WTC11 (cell line): ENCODE results near the gene MOBP. TPM values are rescaled to one million over a fixed set of nuclear protein-coding genes. Genes with fewer than 3 reads are reported as not detected.

Experiments used
- ATAC-seq: fragments of 200-7000 bp; cut with Tn5 transposase; 2 replicates; pipeline ENCODE4 v1.10.0; 2021; ENCODE audit warnings: mild to moderate bottlenecking, moderate library complexity
- CTCF ChIA-PET: fragments of 300-600 bp; sonication (Branson Sonifier 250); formaldehyde crosslinking; loops from one replicate; lab custom pipeline; 2021; ENCODE audit warnings: antibody characterized with exemption; lab: Charles Lee
- POLR2A ChIA-PET: fragments of 350-600 bp; sonication (Branson Sonifier 250); formaldehyde crosslinking; loops from one replicate; lab custom pipeline; 2021; ENCODE audit warnings: antibody characterized with exemption; lab: Charles Lee
- DNase-seq: peaks from one replicate; pipeline ENCODE4 v3.0.0; 2021; ENCODE audit warnings: low spot score
- H3K27ac Mint-ChIP-seq: 2 replicates; pipeline ENCODE4 v1.8.0; 2021; ENCODE audit warnings: mixed read lengths
- H3K27me3 Mint-ChIP-seq: 2 replicates; pipeline ENCODE4 v1.8.0; 2021; ENCODE audit warnings: low read depth, mild to moderate bottlenecking, moderate library complexity, mixed read lengths
- H3K36me3 Mint-ChIP-seq: 2 replicates; pipeline ENCODE4 v1.8.0; 2021; ENCODE audit warnings: mixed read lengths
- H3K4me1 Mint-ChIP-seq: 2 replicates; pipeline ENCODE4 v1.8.0; 2022; ENCODE audit warnings: mixed read lengths
- H3K4me3 Mint-ChIP-seq: 2 replicates; pipeline ENCODE4 v1.8.0; 2021; ENCODE audit warnings: mild to moderate bottlenecking, moderate library complexity, mixed read lengths
- H3K9me3 Mint-ChIP-seq: 2 replicates; pipeline ENCODE4 v1.8.0; 2021; ENCODE audit warnings: mixed read lengths
- AFF4 ChIP-seq: sonication (generic); formaldehyde crosslinking; IDR thresholded peaks from 2 replicates; pipeline ENCODE4 v1.8.1; 2023; ENCODE audit warnings: mild to moderate bottlenecking, missing genetic modification reagents, borderline replicate concordance
- AR ChIP-seq: fragments of 250-450 bp; sonication (Bioruptor Pico); IDR thresholded peaks from 2 replicates; pipeline ENCODE4 v1.9.0; 2021; ENCODE audit warnings: mild to moderate bottlenecking
- ATF1 ChIP-seq: sonication (generic); formaldehyde crosslinking; IDR thresholded peaks from 2 replicates; pipeline ENCODE4 v1.8.1; 2023; ENCODE audit warnings: mild to moderate bottlenecking, moderate library complexity, missing genetic modification reagents
- FOXP1 ChIP-seq: sonication (generic); formaldehyde crosslinking; IDR thresholded peaks from 2 replicates; pipeline ENCODE4 v1.8.0; 2022; ENCODE audit warnings: missing genetic modification reagents, mild to moderate bottlenecking, moderate library complexity, borderline replicate concordance
- GRHL2 ChIP-seq: fragments of 250-450 bp; sonication (Bioruptor Pico); IDR thresholded peaks from 2 replicates; pipeline ENCODE4 v1.8.0; 2022; ENCODE audit warnings: mild to moderate bottlenecking, moderate library complexity; ENCODE audit not compliant: insufficient replicate concordance, severe bottlenecking
- GTF2I ChIP-seq: fragments of 250-450 bp; sonication (Bioruptor Pico); conservative IDR thresholded peaks from 2 replicates; pipeline ENCODE4 v1.4.0; 2021; ENCODE audit warnings: mild to moderate bottlenecking
- IRF2 ChIP-seq: sonication (generic); formaldehyde crosslinking; IDR thresholded peaks from 2 replicates; pipeline ENCODE4 v1.8.0; 2022; ENCODE audit warnings: low read depth, missing genetic modification reagents, borderline replicate concordance
- MYBL2 ChIP-seq: sonication (generic); formaldehyde crosslinking; IDR thresholded peaks from 2 replicates; pipeline ENCODE4 v1.8.1; 2023; ENCODE audit warnings: mild to moderate bottlenecking, moderate library complexity, missing genetic modification reagents
- NFATC4 ChIP-seq: fragments of 250-450 bp; sonication (Bioruptor Pico); IDR thresholded peaks from 2 replicates; pipeline ENCODE4 v1.9.0; 2021; ENCODE audit warnings: mild to moderate bottlenecking
- NR1H2 ChIP-seq: sonication (generic); formaldehyde crosslinking; IDR thresholded peaks from 2 replicates; pipeline ENCODE4 v1.9.0; 2021; ENCODE audit warnings: mild to moderate bottlenecking, moderate library complexity, missing genetic modification reagents
- OVOL2 ChIP-seq: fragments of 250-450 bp; sonication (Bioruptor Pico); IDR thresholded peaks from 2 replicates; pipeline ENCODE4 v1.9.0; 2021; ENCODE audit warnings: mild to moderate bottlenecking, borderline replicate concordance
- SMAD3 ChIP-seq: sonication (generic); formaldehyde crosslinking; IDR thresholded peaks from 2 replicates; pipeline ENCODE4 v1.8.0; 2022; ENCODE audit warnings: missing genetic modification reagents, mild to moderate bottlenecking, borderline replicate concordance
- SMAD4 ChIP-seq: sonication (generic); formaldehyde crosslinking; IDR thresholded peaks from 2 replicates; pipeline ENCODE4 v1.8.0; 2022; ENCODE audit warnings: mild to moderate bottlenecking, missing genetic modification reagents
- SP1 ChIP-seq: sonication (generic); formaldehyde crosslinking; conservative IDR thresholded peaks from 2 replicates; pipeline ENCODE4 v1.8.1; 2022; ENCODE audit warnings: missing genetic modification reagents
- STAT6 ChIP-seq: sonication (generic); formaldehyde crosslinking; conservative IDR thresholded peaks from 2 replicates; pipeline ENCODE4 v1.8.1; 2023; ENCODE audit warnings: mild to moderate bottlenecking, low read depth, missing genetic modification reagents, moderate library complexity
- TP53 ChIP-seq: sonication (generic); formaldehyde crosslinking; IDR thresholded peaks from 2 replicates; pipeline ENCODE4 v1.8.1; 2023; ENCODE audit warnings: mild to moderate bottlenecking, missing genetic modification reagents
- total RNA-seq: library from RNA; stranded (reverse); gene quantifications from 3 replicates; pipeline ENCODE4 v1.2.3, GENCODE V29; 2021
- TF ChIP-seq, protein P1 (sequence below): sonication (generic); formaldehyde crosslinking; IDR thresholded peaks from 2 replicates; pipeline ENCODE4 v1.8.1; 2022; ENCODE audit warnings: low read depth, mild to moderate bottlenecking, moderate library complexity, missing genetic modification reagents, borderline replicate concordance
- TF ChIP-seq, protein P2 (sequence below): sonication (generic); formaldehyde crosslinking; IDR thresholded peaks from 2 replicates; pipeline ENCODE4 v1.8.0; 2022; ENCODE audit warnings: missing genetic modification reagents

Gene MOBP
- total RNA-seq, 1 experiment from 2014 or later, result 0.13 TPM

- TF ChIP-seq AFF4 (CRISPR knock-in tag), result no peak
These were observed 33.6 kb downstream of the MOBP start (continued) for GRCh38 chr3:39501059-39501458.

DNA sequence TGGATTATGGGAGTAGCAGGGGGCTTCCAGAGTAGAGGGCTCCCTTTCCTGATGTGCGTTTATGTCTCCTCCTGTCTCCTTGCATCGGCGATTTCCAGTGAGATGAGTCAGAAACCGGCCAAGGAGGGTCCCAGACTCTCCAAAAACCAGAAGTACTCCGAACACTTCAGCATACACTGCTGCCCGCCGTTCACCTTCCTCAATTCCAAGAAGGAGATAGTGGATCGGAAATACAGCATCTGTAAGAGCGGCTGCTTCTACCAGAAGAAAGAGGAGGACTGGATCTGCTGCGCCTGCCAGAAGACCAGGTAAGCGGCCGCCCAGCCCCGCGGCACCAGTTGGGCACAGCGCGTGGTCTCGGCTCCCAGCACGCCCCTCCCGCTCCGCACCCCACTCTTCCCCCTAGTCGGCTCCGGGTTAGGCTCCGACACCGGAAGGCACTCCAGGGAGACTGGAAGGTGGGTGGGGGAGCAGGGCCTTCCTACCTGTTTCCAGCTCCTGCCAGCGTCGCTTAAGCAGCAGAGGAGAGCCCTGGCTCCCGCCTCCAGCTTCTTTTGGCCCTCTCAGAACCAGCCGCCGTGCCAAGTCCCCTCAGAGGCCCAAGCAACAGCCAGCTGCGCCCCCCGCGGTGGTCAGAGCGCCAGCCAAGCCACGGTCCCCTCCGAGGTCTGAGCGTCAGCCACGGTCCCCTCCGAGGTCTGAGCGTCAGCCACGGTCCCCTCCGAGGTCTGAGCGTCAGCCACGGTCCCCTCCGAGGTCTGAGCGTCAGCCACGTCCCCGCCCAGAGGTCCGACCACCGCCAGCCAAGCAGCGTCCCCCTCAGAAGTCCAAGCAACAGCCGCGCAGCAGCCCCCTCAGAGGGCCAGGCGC, 34.7 kb downstream of the MOBP start:
- Mint-ChIP-seq H3K36me3 (no peaks in the 10 kb centered on the region), H3K4me3 (no peak overlapping the region), H3K9me3 (peaks cover 6% of the 10 kb centered on the region), H3K4me1 (peaks cover 9% of the 10 kb centered on the region), H3K27me3 (peaks cover 21% of the 10 kb centered on the region), H3K27ac (no peak overlapping the region)
- DNase-seq (no peak), ATAC-seq (no peak)
- POLR2A ChIA-PET, result no interaction called here
- CTCF ChIA-PET, result interaction anchor here (0.5 kb wide), 1 partner anchor 61 kb away, joined by 4 read pairs; no protein-coding TSS in a partner anchor
- TF ChIP-seq NFATC4, result no peak
- no peak for TF ChIP-seq ATF1 (CRISPR knock-in tag)
- no peak for TF ChIP-seq STAT6 (CRISPR knock-in tag)
- no peak for TF ChIP-seq SMAD3 (CRISPR knock-in tag)
- TF ChIP-seq MYBL2 (CRISPR knock-in tag), result no peak
- no peak for TF ChIP-seq FOXP1 (CRISPR knock-in tag)
- no peak for TF ChIP-seq SMAD4 (CRISPR knock-in tag)
- no peak for TF ChIP-seq OVOL2
- TF ChIP-seq, protein P1, sequence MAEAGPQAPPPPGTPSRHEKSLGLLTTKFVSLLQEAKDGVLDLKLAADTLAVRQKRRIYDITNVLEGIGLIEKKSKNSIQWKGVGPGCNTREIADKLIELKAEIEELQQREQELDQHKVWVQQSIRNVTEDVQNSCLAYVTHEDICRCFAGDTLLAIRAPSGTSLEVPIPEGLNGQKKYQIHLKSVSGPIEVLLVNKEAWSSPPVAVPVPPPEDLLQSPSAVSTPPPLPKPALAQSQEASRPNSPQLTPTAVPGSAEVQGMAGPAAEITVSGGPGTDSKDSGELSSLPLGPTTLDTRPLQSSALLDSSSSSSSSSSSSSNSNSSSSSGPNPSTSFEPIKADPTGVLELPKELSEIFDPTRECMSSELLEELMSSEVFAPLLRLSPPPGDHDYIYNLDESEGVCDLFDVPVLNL, result no peak
- TF ChIP-seq GTF2I, result no peak
- no peak for TF ChIP-seq SP1 (CRISPR knock-in tag)
- TF ChIP-seq AR (CRISPR knock-in tag), result no peak
- no peak for TF ChIP-seq NR1H2 (CRISPR knock-in tag)
- TF ChIP-seq GRHL2 (CRISPR knock-in tag), result no peak
- TF ChIP-seq, protein P2, sequence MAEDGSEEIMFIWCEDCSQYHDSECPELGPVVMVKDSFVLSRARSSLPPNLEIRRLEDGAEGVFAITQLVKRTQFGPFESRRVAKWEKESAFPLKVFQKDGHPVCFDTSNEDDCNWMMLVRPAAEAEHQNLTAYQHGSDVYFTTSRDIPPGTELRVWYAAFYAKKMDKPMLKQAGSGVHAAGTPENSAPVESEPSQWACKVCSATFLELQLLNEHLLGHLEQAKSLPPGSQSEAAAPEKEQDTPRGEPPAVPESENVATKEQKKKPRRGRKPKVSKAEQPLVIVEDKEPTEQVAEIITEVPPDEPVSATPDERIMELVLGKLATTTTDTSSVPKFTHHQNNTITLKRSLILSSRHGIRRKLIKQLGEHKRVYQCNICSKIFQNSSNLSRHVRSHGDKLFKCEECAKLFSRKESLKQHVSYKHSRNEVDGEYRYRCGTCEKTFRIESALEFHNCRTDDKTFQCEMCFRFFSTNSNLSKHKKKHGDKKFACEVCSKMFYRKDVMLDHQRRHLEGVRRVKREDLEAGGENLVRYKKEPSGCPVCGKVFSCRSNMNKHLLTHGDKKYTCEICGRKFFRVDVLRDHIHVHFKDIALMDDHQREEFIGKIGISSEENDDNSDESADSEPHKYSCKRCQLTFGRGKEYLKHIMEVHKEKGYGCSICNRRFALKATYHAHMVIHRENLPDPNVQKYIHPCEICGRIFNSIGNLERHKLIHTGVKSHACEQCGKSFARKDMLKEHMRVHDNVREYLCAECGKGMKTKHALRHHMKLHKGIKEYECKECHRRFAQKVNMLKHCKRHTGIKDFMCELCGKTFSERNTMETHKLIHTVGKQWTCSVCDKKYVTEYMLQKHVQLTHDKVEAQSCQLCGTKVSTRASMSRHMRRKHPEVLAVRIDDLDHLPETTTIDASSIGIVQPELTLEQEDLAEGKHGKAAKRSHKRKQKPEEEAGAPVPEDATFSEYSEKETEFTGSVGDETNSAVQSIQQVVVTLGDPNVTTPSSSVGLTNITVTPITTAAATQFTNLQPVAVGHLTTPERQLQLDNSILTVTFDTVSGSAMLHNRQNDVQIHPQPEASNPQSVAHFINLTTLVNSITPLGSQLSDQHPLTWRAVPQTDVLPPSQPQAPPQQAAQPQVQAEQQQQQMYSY (CRISPR knock-in tag), result no peak
- no peak for TF ChIP-seq IRF2
- TF ChIP-seq TP53 (CRISPR knock-in tag), result no peak
